ENCODE results near the gene LLPH.

LLPH gene

DNA sequence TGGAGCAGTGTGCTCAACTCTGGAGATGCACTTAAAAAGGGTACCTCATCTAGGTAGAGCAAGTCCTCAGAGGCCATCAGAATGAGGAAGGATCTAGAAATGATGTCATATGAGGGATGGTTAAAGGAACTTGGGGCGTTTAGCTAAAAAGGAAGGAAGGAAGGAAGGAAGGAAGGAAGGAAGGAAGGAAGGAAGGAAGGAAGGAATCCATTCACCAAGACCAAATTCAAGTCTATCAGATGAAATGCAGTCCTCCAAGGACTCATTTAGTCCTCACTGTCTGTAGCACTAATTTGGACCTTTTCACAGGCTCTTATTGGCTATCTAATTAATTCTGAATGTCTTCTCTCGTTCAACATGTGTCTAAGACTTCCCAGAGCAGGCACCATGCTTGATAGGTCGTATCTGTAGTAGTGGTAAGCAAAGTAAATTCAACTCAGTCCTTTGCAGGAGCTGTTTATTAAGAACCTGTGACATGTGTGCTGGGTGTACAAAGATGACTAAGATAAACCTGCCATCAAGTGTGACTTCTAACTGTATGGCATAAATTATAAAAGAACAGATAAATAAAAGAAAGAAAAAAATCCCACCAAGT is 63.5 kb downstream of the LLPH start:
- TF ChIP-seq GATA1 (IDR thresholded peaks at IDR 0.05; ENCODE audit: low read depth, low read length) (no peak), POLR2A (IDR thresholded peaks at IDR 0.05; ENCODE audit: low read length) (no peak)
- DNase-seq = no peak

Measured in erythroblast (primary cell).